Parathyroid adenoma (tissue), 2 donors: ENCODE measurements around the gene OR51I2.

Experiments used
- H2AFZ ChIP-seq: fragments of 300-600 bp; sonication (generic); one replicate; pipeline ENCODE4 v1.7.0; 2017; ENCODE audit warnings: antibody characterized with exemption, mild to moderate bottlenecking
- H3K27ac ChIP-seq: fragments of 300-600 bp; sonication (generic); one replicate; pipeline ENCODE4 v1.7.0; 2017
- H3K27me3 ChIP-seq: fragments of 300-600 bp; sonication (generic); one replicate; pipeline ENCODE4 v1.7.0; 2017; ENCODE audit warnings: low read length; ENCODE audit not compliant: control insufficient read depth, insufficient read depth
- H3K36me3 ChIP-seq: fragments of 300-600 bp; sonication (generic); one replicate; pipeline ENCODE4 v1.7.0; 2017; ENCODE audit warnings: low read length; ENCODE audit not compliant: control insufficient read depth, insufficient read depth
- H3K4me1 ChIP-seq: fragments of 300-600 bp; sonication (generic); one replicate; pipeline ENCODE4 v1.7.0; 2017; ENCODE audit warnings: control low read depth
- H3K4me2 ChIP-seq: fragments of 300-600 bp; sonication (generic); one replicate; pipeline ENCODE4 v1.7.0; 2017; ENCODE audit warnings: low read length
- H3K4me3 ChIP-seq: fragments of 300-600 bp; sonication (generic); one replicate; pipeline ENCODE4 v1.7.0; 2017; ENCODE audit warnings: low read depth, low read length
- H3K79me2 ChIP-seq: fragments of 300-600 bp; sonication (generic); one replicate; pipeline ENCODE4 v1.7.0; 2017; ENCODE audit warnings: control low read depth
- H3K9ac ChIP-seq: fragments of 300-600 bp; sonication (generic); one replicate; pipeline ENCODE4 v1.7.0; 2017; ENCODE audit warnings: mild to moderate bottlenecking
- H3K9me3 ChIP-seq: fragments of 300-600 bp; sonication (generic); one replicate; pipeline ENCODE4 v1.7.0; 2017; ENCODE audit warnings: low read length; ENCODE audit not compliant: control insufficient read depth
- CTCF ChIP-seq: fragments of 300-600 bp; sonication (generic); IDR thresholded peaks from one replicate; pipeline ENCODE4 v1.7.0; 2017; ENCODE audit warnings: antibody characterized with exemption, mild to moderate bottlenecking
- donor health status: primary hyperparathyroidism.

Gene OR51I2

GRCh38 chr11:5488798-5489399, 39.8 kb downstream of the OR51I2 start:
- Histone ChIP-seq H3K4me1 (no peaks in the 10 kb centered on the region), H3K4me3 (no peak overlapping the region), H3K9ac (no peak overlapping the region), H3K79me2 (no peaks in the 10 kb centered on the region), H2AFZ (no peak overlapping the region), H3K27ac (no peak overlapping the region), H3K4me2 (no peak overlapping the region), H3K27me3 (no peaks in the 10 kb centered on the region), H3K9me3 (no peaks in the 10 kb centered on the region), H3K36me3 (no peaks in the 10 kb centered on the region)
- no peak for TF ChIP-seq CTCF

GRCh38 chr11:5489576-5490357, 40.6 kb downstream of the OR51I2 start:
- Histone ChIP-seq H3K9me3 (no peaks in the 10 kb centered on the region), H3K4me3 (no peak overlapping the region), H3K4me1 (no peaks in the 10 kb centered on the region), H3K27me3 (no peaks in the 10 kb centered on the region), H3K79me2 (no peaks in the 10 kb centered on the region), H2AFZ (no peak overlapping the region), H3K9ac (no peak overlapping the region), H3K4me2 (no peak overlapping the region), H3K36me3 (no peaks in the 10 kb centered on the region), H3K27ac (no peak overlapping the region)
- TF ChIP-seq CTCF: no peak

- no peak for TF ChIP-seq CTCF
Observed at GRCh38 chr11:5499671-5500070, 50.5 kb downstream of the OR51I2 start.

GRCh38 chr11:5500393-5500801, 51.3 kb downstream of the OR51I2 start:
- H3K27ac ChIP-seq: no peak overlapping the region
- H3K4me3 ChIP-seq: no peak overlapping the region
- H3K9me3 ChIP-seq: no peaks in the 10 kb centered on the region
- no peak overlapping the region for H2AFZ ChIP-seq
- H3K79me2 ChIP-seq: no peaks in the 10 kb centered on the region
- no peaks in the 10 kb centered on the region for H3K36me3 ChIP-seq
- no peaks in the 10 kb centered on the region for H3K27me3 ChIP-seq
- H3K9ac ChIP-seq: no peak overlapping the region
- H3K4me1 ChIP-seq: no peaks in the 10 kb centered on the region
- H3K4me2 ChIP-seq: no peak overlapping the region
- no peak for TF ChIP-seq CTCF

More at GRCh38 chr11:5499671-5500070, 50.5 kb downstream of the OR51I2 start:
- no peaks in the 10 kb centered on the region for H3K9me3 ChIP-seq
- H3K36me3 ChIP-seq: no peaks in the 10 kb centered on the region
- H2AFZ ChIP-seq: no peak overlapping the region
- H3K4me1 ChIP-seq: no peaks in the 10 kb centered on the region
- no peaks in the 10 kb centered on the region for H3K79me2 ChIP-seq
- no peak overlapping the region for H3K4me2 ChIP-seq
- no peak overlapping the region for H3K4me3 ChIP-seq
- H3K27ac ChIP-seq: no peak overlapping the region
- no peaks in the 10 kb centered on the region for H3K27me3 ChIP-seq
- H3K9ac ChIP-seq: no peak overlapping the region
